ENCODE measurements around the gene PEDS1. TPM values are rescaled to one million over a fixed set of nuclear protein-coding genes. Genes with fewer than 3 reads are reported as not detected.

The PEDS1 gene
- total and polyA plus RNA-seq, 12 donors, result 18.7 to 39.1 (median 29.8) TPM

- Histone ChIP-seq H3K9me3 (replicated peaks in 1 of 3) (no peaks in the 10 kb centered on the region), H3K36me3 (replicated peaks in 1 of 2) (peaks cover 0 to 20% of the 10 kb centered on the region in 2 donors), H3K27me3 (no peaks in the 10 kb centered on the region), H3K4me1 (replicated peaks in 1 of 2) (peaks cover 11 to 22% of the 10 kb centered on the region in 2 donors), H3K27ac (peak overlapping the region in 2 of 5 donors; percentile 95 to 100), H3K4me3 (no peak overlapping the region)
- intact Hi-C loops (cut with DNase I), result loop anchor here (5.0 to 10.0 kb wide), 2 partner anchors 77 to 80 kb away; no protein-coding TSS in a partner anchor
- TF ChIP-seq CTCF (IDR thresholded peaks at IDR 0.05) (no peak), POLR2A (IDR thresholded peaks at IDR 0.05) (peak in 1 of 2 donors; percentile 14)
- DNase-seq, result peak in 1 of 7 donors; percentile 48
- WGBS, 4 donors, result 76 to 83% (median 81%) methylated on average over 8 to 10 of the region's 10 CpGs
Observed at GRCh38 chr20:50197463-50198179, 44.1 kb upstream of the PEDS1 start.

GRCh38 chr20:50196896-50197295 is 43.4 kb upstream of the PEDS1 start:
- peak in 2 of 7 donors; percentile 47 for DNase-seq
- no peaks in the 10 kb centered on the region for H3K27me3 ChIP-seq
- H3K4me1 ChIP-seq (replicated peaks in 1 of 2), result peaks cover 11 to 22% of the 10 kb centered on the region in 2 donors
- WGBS, 4 donors, result 85 to 94% (median 89%) methylated on average over 6 of the region's 6 CpGs
- TF ChIP-seq POLR2A (IDR thresholded peaks at IDR 0.05), result peak in 1 of 2 donors; percentile 0
- TF ChIP-seq CTCF (IDR thresholded peaks at IDR 0.05), result no peak
- peaks cover 0 to 25% of the 10 kb centered on the region in 2 donors for H3K36me3 ChIP-seq (replicated peaks in 1 of 2)
- no peak overlapping the region for H3K4me3 ChIP-seq
- peak overlapping the region in 2 of 5 donors; percentile 95 to 100 for H3K27ac ChIP-seq
- intact Hi-C loops (cut with DNase I), result loop anchor here (5.0 to 10.0 kb wide), 2 partner anchors 78 to 80 kb away; no protein-coding TSS in a partner anchor
- H3K9me3 ChIP-seq (replicated peaks in 1 of 3), result no peaks in the 10 kb centered on the region

- no peak overlapping the region for H3K4me3 ChIP-seq
- peak in 4 of 7 donors; percentile 32 to 69 (median 48) for DNase-seq
- no peak for TF ChIP-seq POLR2A (IDR thresholded peaks at IDR 0.05)
- TF ChIP-seq CTCF (IDR thresholded peaks at IDR 0.05), result no peak
- H3K4me1 ChIP-seq (replicated peaks in 1 of 2), result peaks cover 11 to 22% of the 10 kb centered on the region in 2 donors
- intact Hi-C loops (cut with DNase I), result loop anchor here (5.0 to 10.0 kb wide), 2 partner anchors 79 to 81 kb away; no protein-coding TSS in a partner anchor
- peaks cover 0 to 25% of the 10 kb centered on the region in 2 donors for H3K36me3 ChIP-seq (replicated peaks in 1 of 2)
- 77 to 81% (median 79%) methylated on average over 4 of the region's 4 CpGs for WGBS, 4 donors
- H3K27ac ChIP-seq, result peak overlapping the region; percentile 0 to 100 (median 95)
- H3K27me3 ChIP-seq, result no peaks in the 10 kb centered on the region
- H3K9me3 ChIP-seq (replicated peaks in 1 of 3), result no peaks in the 10 kb centered on the region
Observed at GRCh38 chr20:50196248-50196647, 42.7 kb upstream of the PEDS1 start.

GRCh38 chr20:50195524-50196120 is 42.1 kb upstream of the PEDS1 start:
- Histone ChIP-seq H3K27me3 (no peaks in the 10 kb centered on the region), H3K36me3 (replicated peaks in 1 of 2) (peaks cover 0 to 25% of the 10 kb centered on the region in 2 donors), H3K4me1 (replicated peaks in 1 of 2) (peaks cover 11 to 22% of the 10 kb centered on the region in 2 donors), H3K9me3 (replicated peaks in 1 of 3) (no peaks in the 10 kb centered on the region), H3K27ac (peak overlapping the region; percentile 0 to 100 (median 98)), H3K4me3 (peak overlapping the region in 1 of 4 donors; percentile 99)
- TF ChIP-seq POLR2A (IDR thresholded peaks at IDR 0.05) (peak; percentile 25 to 50), CTCF (IDR thresholded peaks at IDR 0.05) (no peak)
- peak in 6 of 7 donors; percentile 45 to 78 (median 64) for DNase-seq
- WGBS, 4 donors, result 63 to 71% (median 66%) methylated on average over 13 of the region's 13 CpGs
- intact Hi-C loops (cut with DNase I), result loop anchor here (5.0 to 10.0 kb wide), 2 partner anchors 79 to 82 kb away; no protein-coding TSS in a partner anchor
